Measurements from ENCODE around the gene PTPRU. TPM values are rescaled to one million over a fixed set of nuclear protein-coding genes. Genes with fewer than 3 reads are reported as not detected.

PTPRU gene
- polyA plus RNA-seq, 2 of the 4 experiments (the other 2 are of a cell fraction) = 5.7 to 6.1 TPM

DNA sequence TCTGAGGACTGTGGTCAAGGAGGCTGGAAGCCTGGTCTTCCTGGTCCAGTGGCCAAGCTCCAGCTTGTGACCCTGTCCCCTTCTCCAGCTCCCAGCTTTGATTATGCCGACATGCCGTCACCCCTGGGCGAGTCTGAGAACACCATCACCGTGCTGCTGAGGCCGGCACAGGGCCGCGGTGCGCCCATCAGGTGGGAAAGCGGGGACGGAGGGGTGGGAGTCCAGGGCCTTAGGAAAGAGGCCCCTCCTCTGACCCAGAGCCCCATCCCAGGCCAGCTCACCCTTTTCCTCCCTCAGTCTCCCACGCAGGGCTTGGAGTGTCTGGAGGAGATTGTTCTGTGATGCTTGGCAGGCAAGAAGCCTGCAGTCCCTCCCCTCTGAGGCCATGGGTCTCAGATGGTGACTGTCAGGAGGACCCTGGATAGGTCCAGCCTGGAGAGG lies 43.6 kb downstream of the PTPRU start:
- H3K4me3 ChIP-seq = no peak overlapping the region
- CTCF ChIA-PET = interaction anchor here (1.6 kb wide), 1 partner anchor 9 kb away, joined by 3 read pairs; no protein-coding TSS in a partner anchor
- TF ChIP-seq EHF (CRISPR knock-in tag; IDR thresholded peaks at IDR 0.05) (no peak), RARB (CRISPR knock-in tag; IDR thresholded peaks at IDR 0.05) (no peak), MYC (IDR thresholded peaks at IDR 0.05; ENCODE audit: borderline replicate concordance, low read length) (no peak), ELK1 (IDR thresholded peaks at IDR 0.05; ENCODE audit: low read depth, low read length) (no peak), MAFK (IDR thresholded peaks at IDR 0.05; ENCODE audit: partially characterized antibody) (no peak), ZNF302 (CRISPR knock-in tag; IDR thresholded peaks at IDR 0.05) (no peak), KDM5A (IDR thresholded peaks at IDR 0.05) (no peak), HMGXB4 (CRISPR knock-in tag; IDR thresholded peaks at IDR 0.05; ENCODE audit: borderline replicate concordance) (no peak)
- FAIRE-seq (no peak), ATAC-seq (no peak), DNase-seq (ENCODE audit: low read depth in 1 of 2, low spot score in 1 of 2) (no peak)
- H3K9me3 ChIP-seq = no peaks in the 10 kb centered on the region
- 100% methylated on average over 5 of the region's 11 CpGs for whole genome bisulfite sequencing (ENCODE audit: missing lambda C conversion rate)
- peaks cover 22% of the 10 kb centered on the region; the same call in 1 of the 3 replicates for H3K4me1 ChIP-seq
- POLR2A ChIA-PET = no interaction called here
- H3K27ac ChIP-seq = peak overlapping the region in 1 of 2 experiments; percentile 26; a peak in 1 of 6 replicates
- no peak overlapping the region for H3K4me2 ChIP-seq

DNA sequence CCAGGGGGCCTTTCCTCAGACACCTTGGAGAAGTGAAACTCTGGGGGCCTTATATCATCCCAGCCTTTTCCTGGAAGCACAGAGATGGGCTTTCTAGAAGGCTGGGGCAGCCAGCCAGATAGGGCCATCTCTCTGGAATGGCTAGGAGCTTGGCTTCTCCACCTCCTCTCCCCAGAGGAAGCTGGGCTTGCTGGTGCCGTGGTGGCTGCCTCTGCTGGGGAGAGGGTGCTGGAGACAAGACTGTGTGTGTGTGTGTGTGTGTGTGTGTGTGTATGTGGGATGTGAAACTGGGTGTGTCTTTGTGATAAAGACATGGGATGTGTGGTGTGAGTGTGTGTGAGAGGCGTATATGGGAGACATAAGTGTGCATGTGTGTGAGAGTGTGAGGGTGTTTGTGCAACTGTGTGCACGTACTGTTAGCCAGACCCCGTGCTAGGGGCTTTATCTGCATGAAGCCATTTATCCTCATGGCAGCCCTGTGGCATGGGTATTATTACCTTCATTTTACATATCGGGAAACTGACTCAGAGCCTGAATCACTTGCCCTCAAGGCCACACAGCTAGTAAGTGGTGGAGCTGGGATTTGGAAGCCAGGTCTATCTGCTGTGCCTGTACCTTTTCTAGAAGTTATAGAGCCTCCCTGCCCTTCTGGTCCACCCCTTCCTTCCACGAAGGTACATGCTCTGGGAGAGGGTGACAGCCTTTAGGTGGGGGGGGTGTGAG lies 44.2 kb downstream of the PTPRU start:
- H3K4me1 ChIP-seq = peaks cover 22% of the 10 kb centered on the region; the same call in 1 of the 3 replicates
- no peak overlapping the region for H3K4me3 ChIP-seq
- H3K27ac ChIP-seq = peak overlapping the region in 1 of 2 experiments; percentile 26; a peak in 1 of 6 replicates
- CTCF ChIA-PET = interaction anchor here (1.6 kb wide), 1 partner anchor 10 kb away, joined by 3 read pairs; no protein-coding TSS in a partner anchor
- H3K4me2 ChIP-seq = no peak overlapping the region
- FAIRE-seq (no peak), ATAC-seq (no peak), DNase-seq (ENCODE audit: low read depth in 1 of 2, low spot score in 1 of 2) (no peak)
- POLR2A ChIA-PET = no interaction called here
- 67% methylated on average over 6 of the region's 6 CpGs for WGBS (ENCODE audit: missing lambda C conversion rate)
- H3K9me3 ChIP-seq = no peaks in the 10 kb centered on the region
- TF ChIP-seq ZNF302 (CRISPR knock-in tag; IDR thresholded peaks at IDR 0.05) = no peak
- TF ChIP-seq RNF2 (IDR thresholded peaks at IDR 0.05; ENCODE audit: borderline replicate concordance, low read depth) = no peak
- TF ChIP-seq TFCP2L1 (CRISPR knock-in tag; IDR thresholded peaks at IDR 0.05) = no peak
- TF ChIP-seq, protein P1, sequence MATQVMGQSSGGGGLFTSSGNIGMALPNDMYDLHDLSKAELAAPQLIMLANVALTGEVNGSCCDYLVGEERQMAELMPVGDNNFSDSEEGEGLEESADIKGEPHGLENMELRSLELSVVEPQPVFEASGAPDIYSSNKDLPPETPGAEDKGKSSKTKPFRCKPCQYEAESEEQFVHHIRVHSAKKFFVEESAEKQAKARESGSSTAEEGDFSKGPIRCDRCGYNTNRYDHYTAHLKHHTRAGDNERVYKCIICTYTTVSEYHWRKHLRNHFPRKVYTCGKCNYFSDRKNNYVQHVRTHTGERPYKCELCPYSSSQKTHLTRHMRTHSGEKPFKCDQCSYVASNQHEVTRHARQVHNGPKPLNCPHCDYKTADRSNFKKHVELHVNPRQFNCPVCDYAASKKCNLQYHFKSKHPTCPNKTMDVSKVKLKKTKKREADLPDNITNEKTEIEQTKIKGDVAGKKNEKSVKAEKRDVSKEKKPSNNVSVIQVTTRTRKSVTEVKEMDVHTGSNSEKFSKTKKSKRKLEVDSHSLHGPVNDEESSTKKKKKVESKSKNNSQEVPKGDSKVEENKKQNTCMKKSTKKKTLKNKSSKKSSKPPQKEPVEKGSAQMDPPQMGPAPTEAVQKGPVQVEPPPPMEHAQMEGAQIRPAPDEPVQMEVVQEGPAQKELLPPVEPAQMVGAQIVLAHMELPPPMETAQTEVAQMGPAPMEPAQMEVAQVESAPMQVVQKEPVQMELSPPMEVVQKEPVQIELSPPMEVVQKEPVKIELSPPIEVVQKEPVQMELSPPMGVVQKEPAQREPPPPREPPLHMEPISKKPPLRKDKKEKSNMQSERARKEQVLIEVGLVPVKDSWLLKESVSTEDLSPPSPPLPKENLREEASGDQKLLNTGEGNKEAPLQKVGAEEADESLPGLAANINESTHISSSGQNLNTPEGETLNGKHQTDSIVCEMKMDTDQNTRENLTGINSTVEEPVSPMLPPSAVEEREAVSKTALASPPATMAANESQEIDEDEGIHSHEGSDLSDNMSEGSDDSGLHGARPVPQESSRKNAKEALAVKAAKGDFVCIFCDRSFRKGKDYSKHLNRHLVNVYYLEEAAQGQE (IDR thresholded peaks at IDR 0.05) = no peak
- TF ChIP-seq NR3C1 (IDR thresholded peaks at IDR 0.05) = no peak
- no peak for TF ChIP-seq CBX2 (IDR thresholded peaks at IDR 0.05; ENCODE audit: borderline replicate concordance, low read depth)
- no peak for TF ChIP-seq TP53 (CRISPR knock-in tag; IDR thresholded peaks at IDR 0.05)
- no peak for TF ChIP-seq CEBPB (IDR thresholded peaks at IDR 0.05)
- no peak for TF ChIP-seq FOSL2 (IDR thresholded peaks at IDR 0.05)
- no peak for TF ChIP-seq FOSL2 (CRISPR knock-in tag; IDR thresholded peaks at IDR 0.05)
- no peak for TF ChIP-seq ATOH8 (CRISPR knock-in tag; IDR thresholded peaks at IDR 0.05; ENCODE audit: low read depth)
